Measurements from ENCODE around the gene ENTREP3. TPM values are rescaled to one million over a fixed set of nuclear protein-coding genes. Genes with fewer than 3 reads are reported as not detected.
"Not testable (repeated sequence)": the region's sequence is repeated elsewhere in the genome, so short reads cannot be mapped to it uniquely, and the experiment has no call there.

The ENTREP3 gene
- total RNA-seq, 2 experiments from 2014 or later = 29.7 to 34.8 TPM

- Mint-ChIP-seq H3K27ac (no peak overlapping the region), H3K27me3 (peaks cover 32% of the 10 kb centered on the region), H3K36me3 (ENCODE audit: low read depth) (no peaks in the 10 kb centered on the region), H3K4me1 (peaks cover 3% of the 10 kb centered on the region), H3K9me3 (ENCODE audit: low read depth) (no peaks in the 10 kb centered on the region), H3K4me3 (no peak overlapping the region)
- CTCF ChIA-PET = no interaction called here
- no peak for ATAC-seq
- no peak for DNase-seq
- POLR2A ChIA-PET = no interaction called here
- intact Hi-C loops (cut with DNase I, micrococcal nuclease) = no loop called here
Observed at GRCh38 chr1:155293086-155293749, 37.9 kb upstream of the ENTREP3 start.

DNA sequence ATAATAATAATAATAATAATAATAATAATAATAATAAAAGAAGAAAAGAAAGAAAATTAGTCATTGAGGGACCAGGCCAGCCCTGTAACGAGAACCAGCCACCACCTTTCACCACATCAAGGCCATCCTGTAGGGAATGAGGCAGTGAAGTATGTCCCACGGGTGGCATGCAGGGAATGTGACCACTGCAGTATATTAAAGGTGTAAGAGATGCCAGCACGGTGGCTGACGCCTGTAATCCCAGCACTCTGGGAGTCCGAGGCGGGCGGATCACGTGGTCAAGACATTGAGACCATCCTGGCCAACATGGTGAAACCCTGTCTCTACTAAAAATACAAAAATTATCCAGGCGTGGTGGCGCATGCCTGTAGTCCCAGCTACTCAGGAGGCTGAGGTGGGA, 35.7 kb upstream of the ENTREP3 start:
- H3K36me3 Mint-ChIP-seq (ENCODE audit: low read depth); H3K27ac Mint-ChIP-seq; H3K4me3 Mint-ChIP-seq; ATAC-seq; DNase-seq; H3K9me3 Mint-ChIP-seq (ENCODE audit: low read depth); H3K4me1 Mint-ChIP-seq; intact Hi-C loops (cut with DNase I, micrococcal nuclease): not testable (repeated sequence)
- ChIA-PET POLR2A (interaction anchor here (0.6 kb wide), 1 partner anchor 27 kb away, joined by 3 read pairs; no protein-coding TSS in a partner anchor), CTCF (interaction anchor here (0.6 kb wide), 1 partner anchor 407 kb away, joined by 3 read pairs; no protein-coding TSS in a partner anchor)
- H3K27me3 Mint-ChIP-seq = peaks cover 18% of the 10 kb centered on the region

DNA sequence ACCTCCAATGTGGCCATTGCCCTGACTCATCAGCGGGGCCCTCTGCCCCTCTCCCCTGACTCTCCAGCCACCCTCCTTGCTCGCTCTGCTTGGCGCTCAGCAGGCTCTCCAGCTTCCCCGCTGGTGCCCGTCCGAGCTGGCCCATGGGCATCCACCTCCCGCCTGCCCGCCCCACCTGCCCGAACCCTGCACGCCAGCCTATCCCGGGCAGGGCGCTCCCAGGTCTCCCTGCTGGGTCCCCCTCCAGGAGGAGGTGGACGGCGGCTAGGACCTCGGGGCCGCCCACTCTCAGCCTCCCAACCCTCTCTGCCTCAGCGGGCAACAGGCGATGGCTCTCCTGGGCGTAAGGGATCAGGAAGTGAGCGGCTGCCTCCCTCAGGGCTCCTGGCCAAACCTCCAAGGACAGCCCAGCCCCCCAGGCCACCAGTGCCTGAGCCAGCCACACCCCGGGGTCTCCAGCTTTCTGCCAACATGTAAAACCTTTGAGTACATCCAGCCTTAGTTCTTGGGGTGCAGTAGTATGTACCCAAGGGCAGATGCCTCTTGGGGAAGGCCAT, 32.8 kb upstream of the ENTREP3 start:
- H3K4me1 Mint-ChIP-seq = no peaks in the 10 kb centered on the region
- H3K27ac Mint-ChIP-seq = no peak overlapping the region
- ATAC-seq (no peak), DNase-seq (no peak)
- CTCF ChIA-PET = interaction anchor here (0.8 kb wide), 1 partner anchor 568 kb away, joined by 4 read pairs; no protein-coding TSS in a partner anchor
- H3K9me3 Mint-ChIP-seq (ENCODE audit: low read depth) = no peaks in the 10 kb centered on the region
- no peak overlapping the region for H3K4me3 Mint-ChIP-seq
- H3K27me3 Mint-ChIP-seq = peaks cover 2% of the 10 kb centered on the region
- intact Hi-C loops (cut with DNase I, micrococcal nuclease) = no loop called here
- no peaks in the 10 kb centered on the region for H3K36me3 Mint-ChIP-seq (ENCODE audit: low read depth)
- POLR2A ChIA-PET = no interaction called here

DNA sequence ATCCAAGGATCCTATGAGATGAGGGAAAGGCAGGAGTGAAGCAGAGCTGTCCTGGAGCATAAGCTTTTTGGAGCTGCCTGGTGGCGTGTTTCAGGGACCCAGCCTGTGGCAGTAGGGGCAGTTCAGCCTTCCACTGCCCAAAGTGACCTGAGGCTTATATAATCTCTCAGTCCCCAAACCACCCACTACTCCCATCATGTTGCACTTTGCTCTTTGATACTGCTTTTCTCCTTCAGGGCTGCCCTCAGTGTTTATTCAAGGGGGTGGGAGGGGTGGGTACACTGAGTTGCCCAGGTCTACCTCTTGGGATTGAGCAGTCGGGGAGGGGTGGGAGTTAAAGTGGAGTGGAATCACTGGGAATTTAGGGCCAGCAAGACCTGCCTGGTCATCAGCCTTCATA, 31.3 kb upstream of the ENTREP3 start:
- Mint-ChIP-seq H3K27me3 (peaks cover 2% of the 10 kb centered on the region), H3K4me1 (no peaks in the 10 kb centered on the region), H3K4me3 (no peak overlapping the region), H3K36me3 (ENCODE audit: low read depth) (no peaks in the 10 kb centered on the region), H3K9me3 (ENCODE audit: low read depth) (no peaks in the 10 kb centered on the region), H3K27ac (no peak overlapping the region)
- intact Hi-C loops (cut with DNase I, micrococcal nuclease) = no loop called here
- POLR2A ChIA-PET = no interaction called here
- CTCF ChIA-PET = no interaction called here
- ATAC-seq (no peak), DNase-seq (no peak)

DNA sequence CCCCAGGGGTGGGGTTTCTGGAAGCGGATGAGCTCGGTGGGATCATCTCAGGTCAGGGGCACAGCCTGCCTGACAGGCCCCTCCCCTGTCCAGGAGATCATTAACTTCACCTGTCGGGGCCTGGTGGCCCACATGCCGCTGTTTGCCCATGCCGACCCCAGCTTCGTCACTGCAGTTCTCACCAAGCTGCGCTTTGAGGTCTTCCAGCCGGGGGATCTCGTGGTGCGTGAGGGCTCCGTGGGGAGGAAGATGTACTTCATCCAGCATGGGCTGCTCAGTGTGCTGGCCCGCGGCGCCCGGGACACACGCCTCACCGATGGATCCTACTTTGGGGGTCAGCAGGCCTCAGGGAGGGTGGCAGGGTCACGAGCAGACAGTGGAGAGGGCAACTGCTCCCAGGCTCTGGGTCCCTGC, 30.4 kb upstream of the ENTREP3 start:
- Mint-ChIP-seq H3K4me3 (no peak overlapping the region), H3K27ac (no peak overlapping the region), H3K27me3 (peaks cover 2% of the 10 kb centered on the region), H3K36me3 (ENCODE audit: low read depth) (no peaks in the 10 kb centered on the region), H3K4me1 (no peaks in the 10 kb centered on the region), H3K9me3 (ENCODE audit: low read depth) (no peaks in the 10 kb centered on the region)
- DNase-seq (no peak), ATAC-seq (no peak)
- POLR2A ChIA-PET = no interaction called here
- CTCF ChIA-PET = interaction anchor here (0.6 to 1.1 kb wide), 3 partner anchors 35 to 368 kb away, joined by 3 to 7 read pairs (median 5); no protein-coding TSS in a partner anchor
- intact Hi-C loops (cut with DNase I, micrococcal nuclease) = no loop called here

DNA sequence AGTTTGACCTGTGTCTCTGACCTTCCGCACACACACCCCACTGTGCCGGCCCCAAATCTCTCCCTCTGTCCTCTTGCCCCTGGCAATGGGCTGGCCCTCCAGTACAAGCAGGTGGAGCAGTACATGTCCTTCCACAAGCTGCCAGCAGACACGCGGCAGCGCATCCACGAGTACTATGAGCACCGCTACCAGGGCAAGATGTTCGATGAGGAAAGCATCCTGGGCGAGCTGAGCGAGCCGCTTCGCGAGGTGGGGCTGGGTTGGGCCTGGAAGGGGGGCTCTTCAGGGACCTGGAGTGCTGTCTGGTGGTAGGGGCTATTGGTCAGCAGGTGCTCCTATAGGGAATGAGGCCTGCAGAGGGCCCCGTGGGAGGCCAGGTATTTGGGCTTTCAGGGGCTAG, 29.8 kb upstream of the ENTREP3 start:
- ATAC-seq = no peak
- intact Hi-C loops (cut with DNase I, micrococcal nuclease) = no loop called here
- no peak for DNase-seq
- ChIA-PET POLR2A (no interaction called here), CTCF (interaction anchor here (1.1 kb wide), 1 partner anchor 34 kb away, joined by 5 read pairs; no protein-coding TSS in a partner anchor)
- Mint-ChIP-seq H3K36me3 (ENCODE audit: low read depth) (no peaks in the 10 kb centered on the region), H3K4me3 (no peak overlapping the region), H3K4me1 (no peaks in the 10 kb centered on the region), H3K9me3 (ENCODE audit: low read depth) (no peaks in the 10 kb centered on the region), H3K27ac (no peak overlapping the region), H3K27me3 (no peaks in the 10 kb centered on the region)

- ChIA-PET CTCF (no interaction called here), POLR2A (no interaction called here)
- no peak for ATAC-seq
- intact Hi-C loops (cut with DNase I, micrococcal nuclease) = no loop called here
- Mint-ChIP-seq H3K27me3 (no peaks in the 10 kb centered on the region), H3K36me3 (ENCODE audit: low read depth) (no peaks in the 10 kb centered on the region), H3K4me3 (no peak overlapping the region), H3K27ac (no peak overlapping the region), H3K4me1 (no peaks in the 10 kb centered on the region), H3K9me3 (ENCODE audit: low read depth) (no peaks in the 10 kb centered on the region)
- DNase-seq = no peak
Observed at GRCh38 chr1:155284476-155284875, 29.2 kb upstream of the ENTREP3 start.

DNA sequence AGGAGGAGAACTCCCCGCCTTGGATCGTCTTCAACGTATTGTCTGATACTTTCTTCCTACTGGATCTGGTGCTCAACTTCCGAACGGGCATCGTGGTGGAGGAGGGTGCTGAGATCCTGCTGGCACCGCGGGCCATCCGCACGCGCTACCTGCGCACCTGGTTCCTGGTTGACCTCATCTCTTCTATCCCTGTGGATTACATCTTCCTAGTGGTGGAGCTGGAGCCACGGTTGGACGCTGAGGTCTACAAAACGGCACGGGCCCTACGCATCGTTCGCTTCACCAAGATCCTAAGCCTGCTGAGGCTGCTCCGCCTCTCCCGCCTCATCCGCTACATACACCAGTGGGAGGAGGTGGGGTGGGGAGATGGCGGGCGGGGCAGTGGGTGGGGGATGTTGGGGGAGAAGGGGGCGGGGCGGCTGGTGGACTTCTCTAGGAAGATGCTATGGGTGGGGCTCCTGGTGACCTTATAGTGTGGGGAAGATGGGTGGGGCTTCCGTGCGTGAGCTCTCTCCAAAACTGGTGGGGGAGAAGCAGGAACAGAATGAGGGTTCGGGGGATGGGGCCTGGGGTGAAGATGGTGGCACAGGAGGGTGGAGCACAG, 27.3 kb upstream of the ENTREP3 start:
- no peaks in the 10 kb centered on the region for H3K36me3 Mint-ChIP-seq (ENCODE audit: low read depth)
- ChIA-PET POLR2A (no interaction called here), CTCF (interaction anchor here (0.5 to 0.7 kb wide), 2 partner anchors 288 to 308 kb away, joined by 3 read pairs; no protein-coding TSS in a partner anchor)
- peaks cover 7% of the 10 kb centered on the region for H3K4me1 Mint-ChIP-seq
- DNase-seq (no peak), ATAC-seq (no peak)
- H3K27ac Mint-ChIP-seq = no peak overlapping the region
- intact Hi-C loops (cut with DNase I, micrococcal nuclease) = no loop called here
- no peaks in the 10 kb centered on the region for H3K27me3 Mint-ChIP-seq
- H3K9me3 Mint-ChIP-seq (ENCODE audit: low read depth) = no peaks in the 10 kb centered on the region
- no peak overlapping the region for H3K4me3 Mint-ChIP-seq

DNA sequence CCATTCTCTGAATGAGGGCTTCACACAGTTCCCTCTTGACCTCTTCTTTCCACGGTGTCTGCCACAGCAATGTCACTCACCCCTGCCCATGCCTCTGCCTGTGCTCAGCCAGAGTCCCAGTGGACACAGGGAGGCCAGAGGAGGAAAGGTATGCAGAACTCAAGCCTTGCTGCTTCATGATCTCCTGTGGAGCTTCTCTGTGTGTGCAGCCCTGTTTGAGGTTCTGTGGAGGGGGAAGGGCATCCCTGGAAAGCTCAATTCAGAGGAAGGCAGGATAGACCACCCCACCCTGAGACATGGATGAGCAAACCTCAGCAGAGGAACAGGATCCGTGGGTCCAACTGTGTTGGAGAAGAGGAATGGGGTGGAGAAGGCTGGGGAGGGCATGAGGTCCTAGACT, 24.0 kb upstream of the ENTREP3 start:
- ATAC-seq (no peak), DNase-seq (no peak)
- Mint-ChIP-seq H3K36me3 (ENCODE audit: low read depth) (no peaks in the 10 kb centered on the region), H3K27me3 (no peaks in the 10 kb centered on the region), H3K4me1 (peaks cover 18% of the 10 kb centered on the region), H3K27ac (no peak overlapping the region), H3K9me3 (ENCODE audit: low read depth) (no peaks in the 10 kb centered on the region), H3K4me3 (no peak overlapping the region)
- intact Hi-C loops (cut with DNase I, micrococcal nuclease) = loop anchor here in 1 of 2 experiments (5.0 kb wide), 2 partner anchors 408 to 698 kb away; partner anchors contain the start of genes ARHGEF2, DAP3 and YY1AP1
- CTCF ChIA-PET = interaction anchor here (0.7 to 2.7 kb wide), 4 partner anchors 26 to 145 kb away, joined by 3 to 15 read pairs (median 10); no protein-coding TSS in a partner anchor
- POLR2A ChIA-PET = no interaction called here

GRCh38 chr1:155278689-155279160, 23.4 kb upstream of the ENTREP3 start:
- POLR2A ChIA-PET = no interaction called here
- H3K36me3 Mint-ChIP-seq (ENCODE audit: low read depth) = no peaks in the 10 kb centered on the region
- no peak overlapping the region for H3K27ac Mint-ChIP-seq
- no peak overlapping the region for H3K4me3 Mint-ChIP-seq
- DNase-seq = no peak
- no peaks in the 10 kb centered on the region for H3K27me3 Mint-ChIP-seq
- intact Hi-C loops (cut with DNase I, micrococcal nuclease) = loop anchor here (1.0 to 5.0 kb wide), 4 partner anchors 16 to 699 kb away; partner anchors contain the start of genes ARHGEF2 (in 1 of the 2), DAP3 (in 1 of the 2), MSTO1 (in 1 of the 2) and SCAMP3 (in 1 of the 2)
- no peak for ATAC-seq
- CTCF ChIA-PET = interaction anchor here (0.6 to 2.7 kb wide), 8 partner anchors 9 to 1262 kb away, joined by 3 to 15 read pairs (median 5); partner anchors contain the start of gene FDPS
- no peaks in the 10 kb centered on the region for H3K9me3 Mint-ChIP-seq (ENCODE audit: low read depth)
- H3K4me1 Mint-ChIP-seq = peaks cover 21% of the 10 kb centered on the region

GRCh38 chr1:155277902-155278688, 22.8 kb upstream of the ENTREP3 start:
- H3K27me3 Mint-ChIP-seq = no peaks in the 10 kb centered on the region
- intact Hi-C loops (cut with DNase I, micrococcal nuclease) = loop anchor here (1.0 to 5.0 kb wide), 11 partner anchors 16 to 699 kb away; partner anchors contain the start of genes FDPS (in 2 of the 2), ARHGEF2 (in 1 of the 2), ASH1L (in 1 of the 2) and DAP3 (in 1 of the 2)
- POLR2A ChIA-PET = interaction anchor here (0.5 to 0.6 kb wide), 2 partner anchors 45 to 1188 kb away, joined by 3 read pairs; no protein-coding TSS in a partner anchor

More at GRCh38 chr1:155277902-155278688, 22.8 kb upstream of the ENTREP3 start:
- H3K9me3 Mint-ChIP-seq (ENCODE audit: low read depth) = no peaks in the 10 kb centered on the region
- DNase-seq (peak; percentile 91), ATAC-seq (peak; percentile 48)
- peak overlapping the region; percentile 63 for H3K4me3 Mint-ChIP-seq
- H3K36me3 Mint-ChIP-seq (ENCODE audit: low read depth) = no peaks in the 10 kb centered on the region
- CTCF ChIA-PET = interaction anchor here (0.5 to 2.7 kb wide), 10 partner anchors 8 to 1262 kb away, joined by 3 to 15 read pairs (median 3); partner anchors contain the start of genes FDPS and THBS3
- H3K4me1 Mint-ChIP-seq = peaks cover 24% of the 10 kb centered on the region
- no peak overlapping the region for H3K27ac Mint-ChIP-seq
